Loucy (cell line): ENCODE measurements around the gene GAPVD1.

Source experiments
- H2AFZ ChIP-seq: fragments of 200-600 bp; sonication (generic); 2 replicates; pipeline ENCODE4 v1.6.0; 2016; ENCODE audit warnings: antibody characterized with exemption, mild to moderate bottlenecking, low read length, moderate library complexity
- H3F3A ChIP-seq: fragments of 200-600 bp; 2 replicates; pipeline ENCODE4 v1.6.0; 2016; ENCODE audit warnings: antibody characterized with exemption, low read depth, mild to moderate bottlenecking
- H3K27me3 ChIP-seq: fragments of 200-600 bp; sonication (generic); 2 replicates; pipeline ENCODE4 v1.6.1; 2014; ENCODE audit warnings: low read length, mild to moderate bottlenecking; ENCODE audit not compliant: insufficient read depth, poor library complexity, severe bottlenecking
- H3K36me3 ChIP-seq: fragments of 200-600 bp; sonication (generic); 2 replicates; pipeline ENCODE4 v1.6.1; 2016; ENCODE audit warnings: low read length; ENCODE audit not compliant: insufficient read depth
- H3K4me1 ChIP-seq: fragments of 200-600 bp; sonication (generic); 2 replicates; pipeline ENCODE4 v1.5.1; 2014; ENCODE audit warnings: low read length, mild to moderate bottlenecking; ENCODE audit not compliant: insufficient read depth, poor library complexity, severe bottlenecking
- H3K4me2 ChIP-seq: fragments of 200-600 bp; sonication (generic); 2 replicates; pipeline ENCODE4 v1.6.0; 2014; ENCODE audit warnings: antibody characterized with exemption, low read length, low read depth, mild to moderate bottlenecking; ENCODE audit not compliant: poor library complexity, severe bottlenecking
- H3K4me3 ChIP-seq: fragments of 200-600 bp; sonication (generic); 2 replicates; pipeline ENCODE4 v1.5.1; 2014; ENCODE audit warnings: low read length, mild to moderate bottlenecking, mixed read lengths; ENCODE audit not compliant: poor library complexity, severe bottlenecking
- H3K79me2 ChIP-seq: fragments of 200-600 bp; sonication (generic); 2 replicates; pipeline ENCODE4 v1.6.1; 2014; ENCODE audit warnings: low read length; ENCODE audit not compliant: insufficient read depth
- H3K9ac ChIP-seq: fragments of 200-600 bp; sonication (generic); 2 replicates; pipeline ENCODE4 v1.6.0; 2014; ENCODE audit warnings: mild to moderate bottlenecking, low read depth, low read length, moderate library complexity; ENCODE audit not compliant: poor library complexity, severe bottlenecking
- H3K9me2 ChIP-seq: fragments of 200-600 bp; sonication (generic); replicated peaks from 2 replicates; pipeline ENCODE4 v1.6.1; 2016; ENCODE audit warnings: low read depth, low read length, mixed read lengths
- H3K9me3 ChIP-seq: fragments of 200-600 bp; sonication (generic); 2 replicates; pipeline ENCODE4 v1.6.1; 2014; ENCODE audit warnings: mild to moderate bottlenecking, antibody characterized with exemption, low read length, low read depth; ENCODE audit not compliant: insufficient read depth
- H4K20me1 ChIP-seq: fragments of 200-600 bp; sonication (generic); 2 replicates; pipeline ENCODE4 v1.6.0; 2014; ENCODE audit warnings: antibody characterized with exemption, low read length, mild to moderate bottlenecking; ENCODE audit not compliant: insufficient read depth, poor library complexity, severe bottlenecking
- EZH2phosphoT487 ChIP-seq: fragments of 200-600 bp; IDR thresholded peaks from 2 replicates; pipeline ENCODE4 v1.6.1; 2018; ENCODE audit warnings: antibody characterized with exemption, mild to moderate bottlenecking, moderate library complexity, borderline replicate concordance
- TF ChIP-seq, protein P1 (sequence below): fragments of 200-600 bp; sonication (generic); conservative IDR thresholded peaks from 2 replicates; pipeline ENCODE4 v1.5.1; 2014; ENCODE audit warnings: mild to moderate bottlenecking, antibody characterized with exemption, low read length

Gene GAPVD1

DNA sequence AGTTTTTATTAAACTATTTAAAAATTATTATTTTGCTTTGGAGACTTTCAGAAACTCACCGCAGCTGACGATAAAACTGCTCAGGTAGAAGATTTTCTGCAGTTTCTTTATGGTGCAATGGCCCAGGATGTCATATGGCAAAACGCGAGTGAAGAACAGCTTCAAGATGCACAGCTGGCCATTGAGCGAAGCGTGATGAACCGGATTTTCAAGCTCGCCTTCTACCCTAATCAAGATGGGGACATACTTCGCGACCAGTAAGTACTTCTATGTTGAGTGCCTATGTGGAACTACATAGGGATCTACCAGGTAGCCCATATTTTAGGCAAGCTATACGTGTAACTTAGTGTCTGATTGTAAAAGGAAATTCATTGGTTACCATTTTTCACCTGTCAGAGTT, 94.0 kb downstream of the GAPVD1 start:
- no peak overlapping the region for H3K4me2 ChIP-seq
- no peak overlapping the region for H3K9ac ChIP-seq
- no peaks in the 10 kb centered on the region for H3K79me2 ChIP-seq
- no peaks in the 10 kb centered on the region for H3K9me2 ChIP-seq
- no peaks in the 10 kb centered on the region for H4K20me1 ChIP-seq
- peaks cover 5% of the 10 kb centered on the region; the same call in 1 of the 2 replicates for H3K9me3 ChIP-seq
- no peak overlapping the region for H2AFZ ChIP-seq
- no peaks in the 10 kb centered on the region for H3K27me3 ChIP-seq
- H3K36me3 ChIP-seq, result peaks cover 82% of the 10 kb centered on the region
- H3K4me3 ChIP-seq, result no peak overlapping the region
- no peaks in the 10 kb centered on the region for H3F3A ChIP-seq
- no peaks in the 10 kb centered on the region for H3K4me1 ChIP-seq
- no peak for TF ChIP-seq EZH2phosphoT487
- TF ChIP-seq, protein P1, sequence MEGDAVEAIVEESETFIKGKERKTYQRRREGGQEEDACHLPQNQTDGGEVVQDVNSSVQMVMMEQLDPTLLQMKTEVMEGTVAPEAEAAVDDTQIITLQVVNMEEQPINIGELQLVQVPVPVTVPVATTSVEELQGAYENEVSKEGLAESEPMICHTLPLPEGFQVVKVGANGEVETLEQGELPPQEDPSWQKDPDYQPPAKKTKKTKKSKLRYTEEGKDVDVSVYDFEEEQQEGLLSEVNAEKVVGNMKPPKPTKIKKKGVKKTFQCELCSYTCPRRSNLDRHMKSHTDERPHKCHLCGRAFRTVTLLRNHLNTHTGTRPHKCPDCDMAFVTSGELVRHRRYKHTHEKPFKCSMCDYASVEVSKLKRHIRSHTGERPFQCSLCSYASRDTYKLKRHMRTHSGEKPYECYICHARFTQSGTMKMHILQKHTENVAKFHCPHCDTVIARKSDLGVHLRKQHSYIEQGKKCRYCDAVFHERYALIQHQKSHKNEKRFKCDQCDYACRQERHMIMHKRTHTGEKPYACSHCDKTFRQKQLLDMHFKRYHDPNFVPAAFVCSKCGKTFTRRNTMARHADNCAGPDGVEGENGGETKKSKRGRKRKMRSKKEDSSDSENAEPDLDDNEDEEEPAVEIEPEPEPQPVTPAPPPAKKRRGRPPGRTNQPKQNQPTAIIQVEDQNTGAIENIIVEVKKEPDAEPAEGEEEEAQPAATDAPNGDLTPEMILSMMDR, result no peak

DNA sequence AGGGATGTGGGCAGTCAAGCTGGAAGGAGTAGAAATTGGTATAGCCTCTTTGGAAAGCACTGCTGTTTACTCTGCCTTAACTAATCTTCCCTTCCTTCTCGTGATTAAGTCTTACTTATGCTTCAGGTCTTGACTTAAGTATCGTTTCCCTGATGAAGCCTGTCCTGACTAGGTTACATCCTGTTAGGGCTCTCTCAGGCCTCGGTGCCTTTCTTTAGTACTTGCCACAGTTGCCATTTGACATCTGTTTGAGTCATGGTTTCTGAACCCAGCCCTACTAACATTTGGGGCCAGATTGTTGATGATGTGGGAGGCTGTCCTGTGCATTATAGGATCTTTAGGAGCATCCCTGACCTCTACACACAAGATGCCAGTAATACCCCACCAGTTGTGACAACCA, 94.4 kb downstream of the GAPVD1 start:
- H3K4me1 ChIP-seq, result no peaks in the 10 kb centered on the region
- no peaks in the 10 kb centered on the region for H3K27me3 ChIP-seq
- H2AFZ ChIP-seq, result no peak overlapping the region
- no peak overlapping the region for H3K4me3 ChIP-seq
- peaks cover 82% of the 10 kb centered on the region for H3K36me3 ChIP-seq
- TF ChIP-seq, protein P1, result no peak
- TF ChIP-seq EZH2phosphoT487, result no peak
- H3K4me2 ChIP-seq, result no peak overlapping the region
- no peak overlapping the region for H3K9ac ChIP-seq
- no peaks in the 10 kb centered on the region for H3K79me2 ChIP-seq
- peaks cover 3% of the 10 kb centered on the region; the same call in 1 of the 2 replicates for H3K9me3 ChIP-seq
- H3F3A ChIP-seq, result no peaks in the 10 kb centered on the region
- H4K20me1 ChIP-seq, result no peaks in the 10 kb centered on the region
- no peaks in the 10 kb centered on the region for H3K9me2 ChIP-seq

DNA sequence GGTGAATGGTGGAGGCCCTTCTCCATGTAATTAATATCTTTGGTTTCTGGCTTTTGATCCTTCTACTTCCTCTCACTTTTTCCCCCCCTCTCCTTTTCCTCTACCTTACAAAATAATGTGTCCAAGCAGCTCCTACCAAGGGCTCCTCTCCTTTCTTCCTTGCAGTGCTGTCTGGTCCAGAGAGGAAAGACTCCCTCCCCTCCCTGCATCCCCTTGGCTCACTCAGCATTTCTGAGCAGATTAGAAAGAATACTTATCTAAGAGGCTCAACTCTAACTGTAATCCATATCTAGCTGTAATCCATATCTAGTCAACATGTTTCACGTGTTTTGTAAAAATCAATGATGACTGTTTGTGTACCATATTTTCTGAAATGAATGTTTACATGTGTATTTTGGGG, 97.4 kb downstream of the GAPVD1 start:
- Histone ChIP-seq H3K79me2 (no peaks in the 10 kb centered on the region), H3K9ac (no peak overlapping the region), H3K27me3 (no peaks in the 10 kb centered on the region), H3K4me1 (peaks cover 8% of the 10 kb centered on the region), H2AFZ (no peak overlapping the region), H4K20me1 (no peaks in the 10 kb centered on the region), H3K9me3 (no peaks in the 10 kb centered on the region), H3K36me3 (peaks cover 84% of the 10 kb centered on the region), H3K4me2 (no peak overlapping the region), H3K4me3 (no peak overlapping the region), H3F3A (no peaks in the 10 kb centered on the region), H3K9me2 (no peaks in the 10 kb centered on the region)
- TF ChIP-seq, protein P1, result no peak
- TF ChIP-seq EZH2phosphoT487, result no peak
